RCC 7860 (cell line): ENCODE results near the gene TBATA.

Experiments used
- DNase-seq: peaks from one replicate; pipeline ENCODE4 v3.0.0-alpha.2; 2015; ENCODE audit warnings: low spot score
- FAIRE-seq: peaks from 2 replicates; lab custom pipeline; 2012; peaks lifted over from hg19 to GRCh38; lab: Jason Lieb, UNC

The TBATA gene

DNA sequence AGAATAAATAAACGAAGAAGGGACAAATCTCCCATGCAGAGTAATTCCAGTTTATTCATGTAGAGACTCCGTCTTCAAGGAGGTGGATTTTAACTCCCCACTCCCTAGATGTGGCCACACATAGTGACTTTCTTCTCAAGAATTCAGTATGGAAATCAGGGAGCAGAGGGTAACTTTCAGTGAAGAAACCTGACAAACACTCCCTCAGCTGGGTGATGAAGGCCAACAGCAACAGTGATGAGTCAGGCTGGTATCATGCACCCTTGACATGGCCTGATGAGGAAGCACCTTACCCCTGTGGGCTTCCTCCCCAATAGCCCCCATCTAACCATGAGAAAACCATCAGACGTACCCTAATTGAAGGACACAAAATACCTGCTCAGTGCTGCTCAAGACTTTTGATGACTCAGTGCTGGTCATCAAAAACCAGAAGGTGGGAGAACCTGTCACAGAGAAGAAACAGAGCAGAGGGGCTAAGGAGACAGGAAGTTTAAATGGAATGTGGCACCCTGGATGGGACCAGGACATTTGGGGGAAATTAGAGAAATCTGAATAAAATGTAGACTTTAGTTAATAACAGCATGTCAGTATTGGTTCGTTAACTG, 62.3 kb downstream of the TBATA start:
- DNase-seq (peak; percentile 49), FAIRE-seq (no peak)
